Neural cell (in vitro differentiated cells): Measurements from ENCODE around the gene VSIR.

Experiments
- CTCF ChIP-seq: fragments of 450-650 bp; IDR thresholded peaks from 2 replicates; pipeline ENCODE4 v1.5.1; 2014; ENCODE audit warnings: antibody characterized with exemption, mild to moderate bottlenecking, moderate library complexity; ENCODE audit not compliant: poor library complexity, severe bottlenecking
- EZH2 ChIP-seq: fragments of 200-600, 300-800 bp; shearing (Covaris generic), sonication (generic); IDR thresholded peaks from 2 replicates; pipeline ENCODE4 v1.6.1; 2014; ENCODE audit warnings: antibody characterized with exemption, low read length, borderline replicate concordance, mild to moderate bottlenecking; ENCODE audit not compliant: insufficient read depth, poor library complexity, severe bottlenecking
- POLR2AphosphoS5 ChIP-seq: IDR thresholded peaks from 2 replicates; pipeline ENCODE4 v1.6.1; 2012
- REST ChIP-seq: IDR thresholded peaks from 2 replicates; pipeline ENCODE4 v1.6.1; 2012; ENCODE audit warnings: borderline replicate concordance
- SMC3 ChIP-seq: fragments of 450-650 bp; conservative IDR thresholded peaks from 2 replicates; pipeline ENCODE4 v1.6.1; 2014; ENCODE audit warnings: antibody characterized with exemption, mild to moderate bottlenecking, moderate library complexity; ENCODE audit not compliant: poor library complexity

GRCh38 chr10:71701496-71702132 is 71.7 kb downstream of the VSIR start:
- no peak for TF ChIP-seq REST
- no peak for TF ChIP-seq CTCF
- TF ChIP-seq SMC3: no peak
- no peak for TF ChIP-seq POLR2AphosphoS5
- TF ChIP-seq EZH2: no peak
